Stimulated activated CD4-positive, alpha-beta T cell treated with anti-CD3 and anti-CD28 coated beads, Interleukin-2, amount 100 ng/mL, for 4 hours (primary cell): Measurements from ENCODE around the gene LRP5.
"Not testable (repeated sequence)": the region's sequence is repeated elsewhere in the genome, so short reads cannot be mapped to it uniquely, and the experiment has no call there.

Experiments used
- DNase-seq: peaks from one replicate; pipeline ENCODE4 v3.0.0-alpha.2; 2020; ENCODE audit warnings: low read depth

Gene LRP5

DNA sequence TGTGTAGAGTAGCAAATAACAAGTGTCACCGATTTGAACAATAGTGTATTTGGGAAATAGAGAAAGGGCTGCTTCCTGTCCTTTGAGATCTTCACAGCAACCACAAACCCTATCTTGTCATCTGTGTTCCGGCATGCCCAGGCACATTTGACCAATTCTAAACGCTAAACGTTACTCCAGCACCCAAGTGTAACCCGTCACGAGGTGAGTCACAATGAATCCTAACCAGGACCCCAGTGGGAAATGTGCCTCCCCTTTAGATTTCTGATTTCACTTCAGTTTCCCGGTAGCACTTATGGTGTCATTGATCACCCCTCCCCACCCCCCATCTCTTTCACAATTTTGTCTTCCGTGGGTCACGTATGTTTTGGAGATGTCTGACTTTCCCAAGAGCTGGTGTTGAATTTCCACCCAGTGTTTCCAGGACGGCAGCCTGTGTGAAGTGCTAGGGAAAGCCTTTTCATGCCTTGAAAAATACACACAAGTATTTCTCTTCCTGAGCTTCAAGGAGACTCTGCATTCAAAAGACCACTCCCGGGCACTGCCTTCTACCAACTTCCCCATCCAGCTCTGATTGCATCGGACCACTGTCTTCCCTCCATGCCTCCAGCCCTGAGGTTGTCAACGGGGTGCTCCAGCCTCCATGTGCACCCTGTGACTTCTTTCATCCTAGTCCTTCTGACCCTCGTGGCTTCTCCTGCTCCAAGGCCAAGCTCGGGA, 30.1 kb upstream of the LRP5 start:
- peak; percentile 24 for DNase-seq

DNA sequence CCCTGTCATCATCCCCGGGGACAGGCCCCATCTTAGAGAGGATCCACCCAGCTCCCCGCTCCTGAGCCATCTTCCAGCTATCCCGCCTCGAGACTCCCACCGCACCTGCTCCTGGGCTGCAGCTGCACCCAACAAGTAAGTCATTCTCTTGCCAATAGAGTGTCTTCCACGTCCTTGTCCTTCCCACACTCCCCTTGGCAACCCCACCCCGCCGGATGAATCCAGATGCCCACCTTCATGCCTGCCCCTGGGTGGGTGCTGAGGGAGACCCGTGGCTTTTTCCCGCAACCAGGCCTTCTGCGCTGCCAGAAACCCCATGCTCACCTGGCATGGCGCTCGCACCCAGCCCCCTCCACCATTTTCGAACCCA, 29.5 kb upstream of the LRP5 start:
- DNase-seq = no peak

DNA sequence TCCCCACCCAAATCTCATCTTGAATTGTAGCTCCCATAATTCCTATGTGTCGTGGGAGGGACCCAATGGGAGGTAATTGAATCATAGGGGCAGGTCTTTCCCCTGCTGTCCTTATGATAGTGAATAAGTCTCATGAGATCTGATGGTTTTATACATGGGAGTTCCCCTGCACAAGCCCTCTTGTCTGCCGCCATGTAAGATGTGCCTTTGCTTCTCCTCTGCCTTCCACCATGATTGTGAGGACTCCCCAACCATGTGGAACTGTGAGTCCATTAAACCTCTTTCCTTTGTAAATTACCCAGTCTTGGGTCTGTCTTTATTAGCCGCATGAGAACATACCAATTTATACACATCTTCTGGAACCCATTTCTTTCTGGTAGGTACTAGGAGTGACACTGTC, 27.8 kb upstream of the LRP5 start:
- DNase-seq = not testable (repeated sequence)

DNA sequence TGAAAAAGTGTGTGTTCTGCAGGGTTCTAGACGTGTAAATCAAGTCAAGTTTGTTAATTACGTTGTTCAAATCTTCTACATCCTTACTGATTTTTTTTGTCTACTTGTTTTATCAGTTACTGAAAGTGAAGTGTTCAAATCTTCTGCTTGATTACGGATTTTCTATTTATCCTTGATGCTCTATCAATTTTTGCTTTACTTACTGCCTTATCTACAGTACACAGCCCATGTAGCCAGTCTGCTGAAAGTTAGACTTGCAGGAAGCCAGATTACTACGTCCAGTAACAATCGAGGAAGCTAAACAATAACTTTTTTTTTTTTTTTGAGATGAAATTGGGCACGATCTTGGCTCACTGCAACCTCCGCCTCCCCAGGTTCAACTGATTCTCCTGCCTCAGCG, 25.0 kb upstream of the LRP5 start:
- DNase-seq = no peak

DNA sequence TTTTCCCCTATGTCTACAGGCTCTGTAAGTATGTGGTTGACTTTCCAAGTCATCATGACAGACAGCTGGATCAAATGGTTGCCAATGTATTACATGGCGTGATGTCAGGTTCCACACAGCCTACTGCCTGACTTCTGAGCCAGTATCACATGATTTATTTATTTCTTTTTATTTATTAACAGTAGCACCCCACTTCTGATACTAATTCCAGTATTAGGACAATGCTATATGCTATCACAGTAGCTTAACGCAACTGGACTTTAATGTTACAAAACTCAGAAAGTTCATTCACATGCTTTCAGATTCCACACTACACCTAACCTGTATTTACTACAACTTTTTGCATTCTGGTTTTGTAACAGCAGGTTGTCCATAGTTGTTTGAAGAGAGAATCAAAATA, 22.9 kb upstream of the LRP5 start:
- no peak for DNase-seq

DNA sequence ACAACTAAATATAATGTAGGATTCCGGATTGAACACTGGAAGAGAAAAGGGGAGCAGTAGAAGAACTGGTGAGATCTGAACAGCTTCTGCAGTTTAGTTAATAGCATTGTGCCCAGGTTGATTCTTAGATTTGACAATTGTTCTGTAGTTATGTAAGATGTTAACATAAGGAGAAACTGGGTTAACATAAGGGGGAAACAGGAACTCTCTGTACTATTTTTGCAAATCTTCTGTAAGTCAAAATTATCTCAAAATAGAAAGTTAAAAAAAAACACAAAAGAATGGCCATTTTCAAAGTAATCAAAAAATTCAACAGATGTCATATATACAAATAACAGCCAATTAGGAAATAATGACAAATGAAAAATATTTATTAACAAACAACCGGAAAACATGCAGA, 18.7 kb upstream of the LRP5 start:
- no peak for DNase-seq

- no peak for DNase-seq
Measured at GRCh38 chr11:68295271-68295670, 17.1 kb upstream of the LRP5 start.

- no peak for DNase-seq
Measured at GRCh38 chr11:68295940-68296339, 16.5 kb upstream of the LRP5 start.

- no peak for DNase-seq
Measured at GRCh38 chr11:68296344-68297051, 15.9 kb upstream of the LRP5 start.

GRCh38 chr11:68297052-68297378, 15.4 kb upstream of the LRP5 start:
- DNase-seq = no peak

DNA sequence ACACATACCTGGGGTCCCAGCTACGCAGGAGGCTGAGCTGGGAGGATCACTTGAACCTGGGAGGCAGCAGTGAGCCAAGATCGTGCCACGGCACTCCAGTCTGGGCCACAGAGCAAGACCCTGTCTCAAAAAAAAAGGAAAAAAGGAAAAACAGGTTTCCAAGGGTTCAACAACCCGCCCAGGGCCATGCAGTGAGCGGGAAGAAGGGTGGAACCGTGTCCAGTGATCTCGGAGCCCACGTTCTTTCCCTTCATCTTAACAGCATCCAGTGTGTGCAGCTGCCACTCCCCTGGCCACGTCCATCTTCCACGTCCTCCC, 14.9 kb upstream of the LRP5 start:
- no peak for DNase-seq

- DNase-seq = peak; percentile 46
Measured at GRCh38 chr11:68297812-68298658, 14.4 kb upstream of the LRP5 start.

DNA sequence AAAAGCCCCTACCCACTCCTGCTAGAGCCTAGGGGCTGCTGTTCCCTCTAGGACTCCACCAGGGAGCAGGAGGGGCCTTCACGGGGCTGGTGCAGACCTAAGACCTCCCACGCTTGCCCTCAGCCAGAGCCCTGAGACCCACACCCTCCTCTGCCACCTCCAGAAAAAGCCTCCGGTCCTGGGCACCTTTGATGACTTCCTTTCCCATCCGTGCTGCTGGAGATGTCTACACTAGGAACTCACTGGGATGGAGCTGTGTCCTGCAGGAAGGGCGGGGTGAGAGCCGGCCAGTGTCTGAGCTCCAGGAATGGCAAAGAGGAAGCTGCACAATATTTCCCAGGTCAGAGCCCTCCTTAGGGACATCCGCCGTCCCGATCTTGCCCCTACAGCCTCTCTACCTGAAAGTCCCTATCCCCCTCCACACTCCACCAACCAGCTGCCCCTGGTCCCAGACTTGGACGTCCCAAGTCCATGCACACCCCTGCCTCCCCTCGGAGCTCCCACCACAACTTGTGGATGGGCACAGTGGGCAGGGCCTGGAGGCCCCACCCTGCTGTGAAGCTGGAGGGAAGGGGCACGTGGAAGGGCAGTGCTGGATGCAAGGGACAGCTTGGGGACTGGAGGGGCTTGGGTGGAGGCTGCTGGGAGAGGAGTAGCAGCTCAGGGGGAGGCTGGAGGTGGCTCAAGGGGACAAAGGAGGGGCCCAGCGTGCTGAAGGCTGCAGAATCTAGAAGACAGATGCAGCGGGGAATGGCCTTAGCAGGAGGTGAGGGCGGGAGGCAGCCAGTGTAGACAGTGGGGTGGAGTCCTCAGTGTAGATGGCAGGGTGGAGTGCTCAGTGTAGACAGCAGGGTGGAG, 13.5 kb upstream of the LRP5 start:
- DNase-seq = no peak

DNA sequence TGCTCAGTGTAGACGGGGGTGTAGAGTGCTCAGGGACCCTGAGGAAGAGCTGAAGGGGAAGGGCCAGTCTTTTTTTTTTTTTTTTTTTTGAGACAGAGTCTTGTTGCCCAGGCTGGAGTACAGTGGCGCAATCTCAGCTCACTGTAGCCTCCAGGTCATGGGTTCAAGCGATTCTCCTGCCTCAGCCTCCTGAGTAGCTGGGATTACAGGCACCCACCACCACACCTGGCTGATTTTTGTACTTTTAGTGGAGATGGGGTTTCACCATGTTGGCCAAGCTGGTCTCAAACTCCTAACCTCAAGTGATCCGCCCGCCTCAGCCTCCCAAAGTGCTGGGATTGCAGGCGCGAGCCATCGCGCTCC, 12.9 kb upstream of the LRP5 start:
- DNase-seq = not testable (repeated sequence)

- DNase-seq = no peak
Measured at GRCh38 chr11:68300076-68300830, 12.1 kb upstream of the LRP5 start.

GRCh38 chr11:68302256-68302655, 10.1 kb upstream of the LRP5 start:
- DNase-seq = no peak

GRCh38 chr11:68302670-68303069, 9.7 kb upstream of the LRP5 start:
- DNase-seq = no peak

GRCh38 chr11:68303083-68303482, 9.3 kb upstream of the LRP5 start:
- DNase-seq = no peak

GRCh38 chr11:68303982-68304780, 8.2 kb upstream of the LRP5 start:
- DNase-seq = no peak

DNA sequence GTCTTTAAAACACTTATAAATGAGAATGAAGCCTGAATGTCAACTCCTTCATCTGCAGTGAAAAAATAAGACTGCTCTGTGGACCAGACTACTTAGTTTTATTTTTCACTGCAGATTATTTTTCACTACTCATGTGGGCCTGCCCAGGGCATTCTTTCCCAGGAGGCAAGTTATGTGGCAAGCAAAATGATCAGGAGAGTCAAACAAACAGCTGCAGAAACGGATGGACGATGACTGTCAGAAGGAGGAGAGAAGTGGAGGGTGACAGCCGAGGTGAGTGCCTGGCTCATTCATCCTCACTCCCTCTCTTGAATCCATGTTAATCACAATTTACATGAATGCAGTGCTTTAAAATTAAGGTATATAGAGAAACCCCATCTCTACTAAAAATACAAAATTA, 5.8 kb upstream of the LRP5 start:
- DNase-seq = no peak

DNA sequence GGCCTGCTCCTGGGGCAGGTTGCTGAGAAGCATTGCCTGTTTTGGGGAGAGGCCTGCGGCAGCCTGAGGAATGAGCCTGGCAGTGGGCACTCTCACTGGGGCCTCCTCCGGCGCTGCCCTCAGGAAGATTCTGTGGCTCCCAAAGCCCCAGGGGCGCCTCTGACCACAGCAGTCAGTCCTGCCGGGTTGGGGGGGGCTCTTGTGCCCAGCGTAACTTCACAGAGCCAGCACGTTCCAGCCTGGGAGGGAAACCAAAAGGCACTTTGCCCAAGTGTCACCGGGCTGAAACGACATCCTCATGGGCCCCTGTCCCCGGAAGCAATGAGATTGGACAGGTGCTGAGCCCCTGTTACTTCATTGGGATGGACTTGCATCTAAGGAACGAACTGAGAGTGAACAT, 4.3 kb upstream of the LRP5 start:
- no peak for DNase-seq
